Fibroblast of lung (primary cell): ENCODE data around the gene PKD1.

Experiments used
- EZH2 ChIP-seq: IDR thresholded peaks from 2 replicates; pipeline ENCODE4 v1.5.1; 2012; ENCODE audit warnings: low read length, control low read depth, mild to moderate bottlenecking; ENCODE audit errors: missing control alignments
- TF ChIP-seq, protein P1 (sequence below), 2 donors: IDR thresholded peaks in 1 of 2; conservative IDR thresholded peaks in 1 of 2; 1 replicate in 1 of 2; 2 replicates in 1 of 2; pipeline ENCODE4 v1.5.1; 2011 to 2012; ENCODE audit warnings: low read length in 2 of 2, control low read depth in 1 of 2, inconsistent platforms in 1 of 2, low read depth in 1 of 2, mild to moderate bottlenecking in 1 of 2

DNA sequence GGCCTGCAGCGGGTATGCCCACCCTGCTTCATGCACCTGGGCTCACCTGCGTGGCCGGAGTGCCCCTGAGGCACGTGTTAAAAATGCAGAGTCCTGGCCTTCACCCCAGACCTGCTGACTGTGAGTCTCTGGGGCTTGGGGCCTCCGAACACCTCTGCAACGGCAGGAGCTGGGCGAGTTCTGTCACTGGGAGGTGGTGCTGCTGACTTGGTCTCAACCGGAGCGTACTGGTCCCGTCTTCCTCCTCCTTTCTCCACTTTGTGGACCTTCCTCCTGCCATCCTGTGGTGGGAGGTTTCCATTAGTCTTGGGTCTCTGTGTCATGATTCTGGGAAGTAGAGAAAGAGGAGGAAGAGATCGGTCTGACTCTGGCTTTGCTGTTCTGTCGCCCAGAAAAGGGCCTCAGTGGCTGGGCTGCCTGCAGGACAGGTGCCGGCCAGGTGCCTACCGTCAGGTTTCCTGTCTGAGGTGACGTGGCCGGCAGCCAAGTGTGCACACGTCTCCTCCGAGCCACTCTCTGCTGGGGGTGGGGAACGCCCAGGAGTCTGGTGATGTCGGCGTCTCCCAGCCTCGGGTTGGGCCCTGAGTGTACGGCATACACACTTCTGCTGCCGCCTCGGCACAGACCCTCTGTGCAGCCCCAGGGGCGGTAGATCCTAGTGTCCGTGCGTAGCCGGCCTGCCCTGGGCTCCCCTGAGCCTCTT lies 81.0 kb downstream of the PKD1 start:
- no peak for TF ChIP-seq EZH2
- TF ChIP-seq, protein P1, sequence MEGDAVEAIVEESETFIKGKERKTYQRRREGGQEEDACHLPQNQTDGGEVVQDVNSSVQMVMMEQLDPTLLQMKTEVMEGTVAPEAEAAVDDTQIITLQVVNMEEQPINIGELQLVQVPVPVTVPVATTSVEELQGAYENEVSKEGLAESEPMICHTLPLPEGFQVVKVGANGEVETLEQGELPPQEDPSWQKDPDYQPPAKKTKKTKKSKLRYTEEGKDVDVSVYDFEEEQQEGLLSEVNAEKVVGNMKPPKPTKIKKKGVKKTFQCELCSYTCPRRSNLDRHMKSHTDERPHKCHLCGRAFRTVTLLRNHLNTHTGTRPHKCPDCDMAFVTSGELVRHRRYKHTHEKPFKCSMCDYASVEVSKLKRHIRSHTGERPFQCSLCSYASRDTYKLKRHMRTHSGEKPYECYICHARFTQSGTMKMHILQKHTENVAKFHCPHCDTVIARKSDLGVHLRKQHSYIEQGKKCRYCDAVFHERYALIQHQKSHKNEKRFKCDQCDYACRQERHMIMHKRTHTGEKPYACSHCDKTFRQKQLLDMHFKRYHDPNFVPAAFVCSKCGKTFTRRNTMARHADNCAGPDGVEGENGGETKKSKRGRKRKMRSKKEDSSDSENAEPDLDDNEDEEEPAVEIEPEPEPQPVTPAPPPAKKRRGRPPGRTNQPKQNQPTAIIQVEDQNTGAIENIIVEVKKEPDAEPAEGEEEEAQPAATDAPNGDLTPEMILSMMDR (conservative IDR thresholded peaks at IDR 0.05 in 1 of 2, IDR thresholded peaks at IDR 0.05 in 1 of 2; ENCODE audit: low read depth in 1 of 2, low read length in 2 of 2): no peak
